Measurements from ENCODE around the gene OBP2A. TPM values are rescaled to one million over a fixed set of nuclear protein-coding genes. Genes with fewer than 3 reads are reported as not detected.

The OBP2A gene
- total and polyA plus RNA-seq, 2 experiments from 2014 or later, result not detected

GRCh38 chr9:135591506-135592330 is 45.8 kb downstream of the OBP2A start:
- Histone ChIP-seq H3K27me3 (no peaks in the 10 kb centered on the region), H3K4me1 (ENCODE audit: low read depth) (no peaks in the 10 kb centered on the region), H3K9me3 (ENCODE audit: low read depth) (no peaks in the 10 kb centered on the region), H3K27ac (no peak overlapping the region), H3K4me3 (no peak overlapping the region), H3K36me3 (no peaks in the 10 kb centered on the region)
- no peak for DNase-seq (ENCODE audit: low read depth in 1 of 2, low spot score in 1 of 2)
- TF ChIP-seq, protein P1, sequence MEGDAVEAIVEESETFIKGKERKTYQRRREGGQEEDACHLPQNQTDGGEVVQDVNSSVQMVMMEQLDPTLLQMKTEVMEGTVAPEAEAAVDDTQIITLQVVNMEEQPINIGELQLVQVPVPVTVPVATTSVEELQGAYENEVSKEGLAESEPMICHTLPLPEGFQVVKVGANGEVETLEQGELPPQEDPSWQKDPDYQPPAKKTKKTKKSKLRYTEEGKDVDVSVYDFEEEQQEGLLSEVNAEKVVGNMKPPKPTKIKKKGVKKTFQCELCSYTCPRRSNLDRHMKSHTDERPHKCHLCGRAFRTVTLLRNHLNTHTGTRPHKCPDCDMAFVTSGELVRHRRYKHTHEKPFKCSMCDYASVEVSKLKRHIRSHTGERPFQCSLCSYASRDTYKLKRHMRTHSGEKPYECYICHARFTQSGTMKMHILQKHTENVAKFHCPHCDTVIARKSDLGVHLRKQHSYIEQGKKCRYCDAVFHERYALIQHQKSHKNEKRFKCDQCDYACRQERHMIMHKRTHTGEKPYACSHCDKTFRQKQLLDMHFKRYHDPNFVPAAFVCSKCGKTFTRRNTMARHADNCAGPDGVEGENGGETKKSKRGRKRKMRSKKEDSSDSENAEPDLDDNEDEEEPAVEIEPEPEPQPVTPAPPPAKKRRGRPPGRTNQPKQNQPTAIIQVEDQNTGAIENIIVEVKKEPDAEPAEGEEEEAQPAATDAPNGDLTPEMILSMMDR (IDR thresholded peaks at IDR 0.05; ENCODE audit: low read depth, low read length), result no peak

- TF ChIP-seq, protein P1 (IDR thresholded peaks at IDR 0.05; ENCODE audit: low read depth, low read length), result no peak
- no peak overlapping the region for H3K4me3 ChIP-seq
Observed at GRCh38 chr9:135592331-135592590, 46.3 kb downstream of the OBP2A start.

DNA sequence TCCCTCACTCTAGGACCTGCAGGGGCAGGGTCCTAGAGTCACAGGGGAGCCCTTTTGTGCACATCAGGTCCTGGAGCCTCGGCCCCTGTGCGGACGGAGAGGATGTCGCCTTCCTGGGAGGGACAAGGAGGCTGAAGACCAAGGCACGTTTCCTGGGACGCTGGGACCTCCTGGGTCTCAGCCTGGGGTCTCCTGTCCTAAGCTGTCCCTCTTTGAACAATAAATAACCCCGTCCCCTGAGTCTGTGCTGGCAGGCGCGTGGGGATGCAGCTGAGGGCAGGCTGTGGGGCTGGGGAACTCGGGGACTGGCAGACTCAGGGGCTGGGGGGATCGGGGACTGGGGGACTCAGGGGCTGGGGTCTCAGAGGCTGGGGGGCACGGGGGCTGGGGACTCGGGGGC is 46.7 kb downstream of the OBP2A start:
- no peak overlapping the region for H3K4me3 ChIP-seq
- no peaks in the 10 kb centered on the region for H3K9me3 ChIP-seq (ENCODE audit: low read depth)
- DNase-seq (ENCODE audit: low read depth in 1 of 2, low spot score in 1 of 2), result no peak
- no peaks in the 10 kb centered on the region for H3K4me1 ChIP-seq (ENCODE audit: low read depth)
- no peak overlapping the region for H3K27ac ChIP-seq
- H3K27me3 ChIP-seq, result no peaks in the 10 kb centered on the region
- TF ChIP-seq, protein P1 (IDR thresholded peaks at IDR 0.05; ENCODE audit: low read depth, low read length), result no peak
- H3K36me3 ChIP-seq, result no peaks in the 10 kb centered on the region

More at GRCh38 chr9:135592331-135592590, 46.3 kb downstream of the OBP2A start:
- Histone ChIP-seq H3K27me3 (no peaks in the 10 kb centered on the region), H3K36me3 (no peaks in the 10 kb centered on the region), H3K9me3 (ENCODE audit: low read depth) (no peaks in the 10 kb centered on the region), H3K27ac (no peak overlapping the region), H3K4me1 (ENCODE audit: low read depth) (no peaks in the 10 kb centered on the region)
- no peak for DNase-seq (ENCODE audit: low read depth in 1 of 2, low spot score in 1 of 2)

GRCh38 chr9:135596211-135596610 is 50.3 kb downstream of the OBP2A start:
- Histone ChIP-seq H3K9me3 (ENCODE audit: low read depth) (no peaks in the 10 kb centered on the region), H3K4me3 (no peak overlapping the region), H3K27ac (no peak overlapping the region), H3K27me3 (no peaks in the 10 kb centered on the region), H3K4me1 (ENCODE audit: low read depth) (no peaks in the 10 kb centered on the region), H3K36me3 (no peaks in the 10 kb centered on the region)
- TF ChIP-seq, protein P1 (IDR thresholded peaks at IDR 0.05; ENCODE audit: low read depth, low read length), result no peak
- DNase-seq (ENCODE audit: low read depth in 1 of 2, low spot score in 1 of 2), result peak in 1 of 2 donors; percentile 7

Other genes starting within 250 kb of the OBP2A start
- 43.1 and 62.2 TPM in 2 replicates for gene PPP1R26, start 66.3 kb upstream of the OBP2A start, total RNA-seq
- gene PPP1R26, start 66.3 kb upstream of the OBP2A start, polyA plus RNA-seq, result 25.9 and 33.7 TPM in 2 replicates
- 64.7 and 76.2 TPM in 2 replicates for gene MRPS2, start 45.4 kb upstream of the OBP2A start, total RNA-seq
- 79.9 and 103 TPM in 2 replicates for gene MRPS2, start 45.4 kb upstream of the OBP2A start, polyA plus RNA-seq
- gene LCN1, start 24.7 kb upstream of the OBP2A start, total RNA-seq, result not detected in 2 replicates
- 0.37 and 1.2 TPM in 2 replicates for gene LCN1, start 24.7 kb upstream of the OBP2A start, polyA plus RNA-seq
- gene PAEP, start 15.6 kb downstream of the OBP2A start, total RNA-seq, result not detected in 2 replicates
- not detected in 2 replicates for gene PAEP, start 15.6 kb downstream of the OBP2A start, polyA plus RNA-seq
- gene GLT6D1, start 93.4 kb downstream of the OBP2A start, total RNA-seq, result not detected in 2 replicates
- gene GLT6D1, start 93.4 kb downstream of the OBP2A start, polyA plus RNA-seq, result not detected in 2 replicates
- gene LCN9, start 117.2 kb downstream of the OBP2A start, total RNA-seq, result not detected in 2 replicates
- gene LCN9, start 117.2 kb downstream of the OBP2A start, polyA plus RNA-seq, result 0.17 TPM in 1 of 2 replicates, not detected in the other
- gene SOHLH1, start 153.4 kb downstream of the OBP2A start, total RNA-seq, result not detected in 2 replicates
- gene SOHLH1, start 153.4 kb downstream of the OBP2A start, polyA plus RNA-seq, result not detected in 2 replicates
- gene KCNT1, start 156.1 kb downstream of the OBP2A start, total RNA-seq, result 0.11 and 0.12 TPM in 2 replicates
- 0.02 and 0.20 TPM in 2 replicates for gene KCNT1, start 156.1 kb downstream of the OBP2A start, polyA plus RNA-seq

Measured in cardiac muscle cell (in vitro differentiated cells and primary cell).